Measurements from ENCODE around the gene RPS6KB1.

- no peak for TF ChIP-seq EZH2phosphoT487 (IDR thresholded peaks at IDR 0.05; ENCODE audit: borderline replicate concordance, low read depth, low read length)
- TF ChIP-seq, protein P1, sequence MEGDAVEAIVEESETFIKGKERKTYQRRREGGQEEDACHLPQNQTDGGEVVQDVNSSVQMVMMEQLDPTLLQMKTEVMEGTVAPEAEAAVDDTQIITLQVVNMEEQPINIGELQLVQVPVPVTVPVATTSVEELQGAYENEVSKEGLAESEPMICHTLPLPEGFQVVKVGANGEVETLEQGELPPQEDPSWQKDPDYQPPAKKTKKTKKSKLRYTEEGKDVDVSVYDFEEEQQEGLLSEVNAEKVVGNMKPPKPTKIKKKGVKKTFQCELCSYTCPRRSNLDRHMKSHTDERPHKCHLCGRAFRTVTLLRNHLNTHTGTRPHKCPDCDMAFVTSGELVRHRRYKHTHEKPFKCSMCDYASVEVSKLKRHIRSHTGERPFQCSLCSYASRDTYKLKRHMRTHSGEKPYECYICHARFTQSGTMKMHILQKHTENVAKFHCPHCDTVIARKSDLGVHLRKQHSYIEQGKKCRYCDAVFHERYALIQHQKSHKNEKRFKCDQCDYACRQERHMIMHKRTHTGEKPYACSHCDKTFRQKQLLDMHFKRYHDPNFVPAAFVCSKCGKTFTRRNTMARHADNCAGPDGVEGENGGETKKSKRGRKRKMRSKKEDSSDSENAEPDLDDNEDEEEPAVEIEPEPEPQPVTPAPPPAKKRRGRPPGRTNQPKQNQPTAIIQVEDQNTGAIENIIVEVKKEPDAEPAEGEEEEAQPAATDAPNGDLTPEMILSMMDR (conservative IDR thresholded peaks at IDR 0.05; ENCODE audit: low read length), result no peak
These were observed 71.0 kb downstream of the RPS6KB1 start for GRCh38 chr17:59963738-59964481.
